ENCODE results near the gene ENOX1. TPM values are rescaled to one million over a fixed set of nuclear protein-coding genes. Genes with fewer than 3 reads are reported as not detected.

The ENOX1 gene
- total RNA-seq, 2 donors from 2014 or later, result 0.78 to 4.3 TPM

DNA sequence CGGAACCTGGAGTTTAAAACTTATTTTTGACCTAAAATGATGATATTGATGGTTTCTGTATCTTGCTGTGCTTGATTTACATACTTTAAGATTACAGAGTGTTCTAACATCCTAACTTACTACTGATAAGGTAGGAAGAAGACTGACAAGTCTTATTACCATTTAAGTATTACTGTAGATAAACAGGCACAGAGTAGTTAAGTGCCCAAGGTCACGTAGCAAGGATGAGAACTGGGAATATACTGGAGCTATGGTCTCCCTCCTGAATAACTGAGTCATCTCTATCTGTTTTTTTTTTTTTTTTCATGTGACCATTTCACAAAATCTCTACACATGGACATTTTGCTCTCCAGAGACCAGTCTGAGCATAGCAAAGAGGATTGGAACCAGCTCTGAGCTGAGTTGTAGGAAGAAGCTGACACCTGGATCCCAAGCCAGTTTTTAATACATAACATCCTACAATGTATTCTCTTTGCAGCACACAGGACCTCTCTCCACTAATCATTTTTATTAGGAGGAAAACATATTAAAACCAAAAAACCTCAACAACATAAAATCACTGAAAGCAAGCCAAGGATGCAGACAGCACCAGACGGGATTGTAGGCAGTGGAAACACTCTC, 589.9 kb downstream of the ENOX1 start:
- Histone ChIP-seq H3K4me1 (no peaks in the 10 kb centered on the region), H3K27me3 (no peaks in the 10 kb centered on the region), H3K9me3 (no peaks in the 10 kb centered on the region), H3K27ac (no peak overlapping the region), H3K36me3 (replicated peaks in 1 of 2; ENCODE audit: insufficient read depth in 1 of 2, low read depth in 2 of 2) (no peaks in the 10 kb centered on the region), H3K4me3 (no peak overlapping the region)
- intact Hi-C loops (cut with DNase I), result no loop called here
- DNase-seq, result no peak
- ATAC-seq, result no peak
- TF ChIP-seq POLR2A (IDR thresholded peaks at IDR 0.05), result no peak
- WGBS, 2 donors, result 76 to 77% methylated on average over 3 of the region's 3 CpGs

DNA sequence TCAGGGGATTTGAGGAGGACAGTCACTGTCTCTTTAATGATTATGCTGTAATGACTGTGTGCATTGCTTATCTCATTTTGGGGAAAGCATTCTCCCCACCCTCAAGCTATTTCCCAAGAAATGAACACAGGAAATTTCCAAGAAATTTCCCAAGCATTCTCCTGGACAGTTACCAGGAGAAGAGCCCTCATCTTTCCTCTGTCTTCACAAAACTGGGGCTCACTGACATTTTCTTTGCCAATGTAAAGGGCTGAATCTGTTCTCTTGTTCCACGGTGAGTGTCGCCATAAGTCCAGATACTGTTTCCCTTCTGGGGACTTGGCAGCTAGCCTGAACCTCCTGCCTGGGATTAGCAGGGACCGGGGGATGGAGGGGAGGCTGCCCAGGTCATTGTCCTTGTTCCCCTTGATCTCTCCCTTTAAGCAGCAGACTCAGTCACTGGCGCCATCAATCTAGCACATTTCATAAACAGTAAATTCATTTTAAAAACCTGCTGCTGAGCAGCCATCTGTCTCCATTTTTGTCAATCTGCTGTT, 590.6 kb downstream of the ENOX1 start:
- peak in 2 of 4 donors; percentile 5 to 23 for DNase-seq
- WGBS, 2 donors, result 49 to 61% methylated on average over 4 of the region's 4 CpGs
- H3K27me3 ChIP-seq, result no peaks in the 10 kb centered on the region
- no peak overlapping the region for H3K27ac ChIP-seq
- H3K4me1 ChIP-seq, result no peaks in the 10 kb centered on the region
- intact Hi-C loops (cut with DNase I), result no loop called here
- H3K4me3 ChIP-seq, result no peak overlapping the region
- H3K36me3 ChIP-seq (replicated peaks in 1 of 2; ENCODE audit: insufficient read depth in 1 of 2, low read depth in 2 of 2), result no peaks in the 10 kb centered on the region
- no peak for TF ChIP-seq POLR2A (IDR thresholded peaks at IDR 0.05)
- TF ChIP-seq, protein P1, sequence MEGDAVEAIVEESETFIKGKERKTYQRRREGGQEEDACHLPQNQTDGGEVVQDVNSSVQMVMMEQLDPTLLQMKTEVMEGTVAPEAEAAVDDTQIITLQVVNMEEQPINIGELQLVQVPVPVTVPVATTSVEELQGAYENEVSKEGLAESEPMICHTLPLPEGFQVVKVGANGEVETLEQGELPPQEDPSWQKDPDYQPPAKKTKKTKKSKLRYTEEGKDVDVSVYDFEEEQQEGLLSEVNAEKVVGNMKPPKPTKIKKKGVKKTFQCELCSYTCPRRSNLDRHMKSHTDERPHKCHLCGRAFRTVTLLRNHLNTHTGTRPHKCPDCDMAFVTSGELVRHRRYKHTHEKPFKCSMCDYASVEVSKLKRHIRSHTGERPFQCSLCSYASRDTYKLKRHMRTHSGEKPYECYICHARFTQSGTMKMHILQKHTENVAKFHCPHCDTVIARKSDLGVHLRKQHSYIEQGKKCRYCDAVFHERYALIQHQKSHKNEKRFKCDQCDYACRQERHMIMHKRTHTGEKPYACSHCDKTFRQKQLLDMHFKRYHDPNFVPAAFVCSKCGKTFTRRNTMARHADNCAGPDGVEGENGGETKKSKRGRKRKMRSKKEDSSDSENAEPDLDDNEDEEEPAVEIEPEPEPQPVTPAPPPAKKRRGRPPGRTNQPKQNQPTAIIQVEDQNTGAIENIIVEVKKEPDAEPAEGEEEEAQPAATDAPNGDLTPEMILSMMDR (IDR thresholded peaks at IDR 0.05), result peak in 1 of 7 experiments; percentile 3
- H3K9me3 ChIP-seq, result no peaks in the 10 kb centered on the region
- ATAC-seq, result no peak

DNA sequence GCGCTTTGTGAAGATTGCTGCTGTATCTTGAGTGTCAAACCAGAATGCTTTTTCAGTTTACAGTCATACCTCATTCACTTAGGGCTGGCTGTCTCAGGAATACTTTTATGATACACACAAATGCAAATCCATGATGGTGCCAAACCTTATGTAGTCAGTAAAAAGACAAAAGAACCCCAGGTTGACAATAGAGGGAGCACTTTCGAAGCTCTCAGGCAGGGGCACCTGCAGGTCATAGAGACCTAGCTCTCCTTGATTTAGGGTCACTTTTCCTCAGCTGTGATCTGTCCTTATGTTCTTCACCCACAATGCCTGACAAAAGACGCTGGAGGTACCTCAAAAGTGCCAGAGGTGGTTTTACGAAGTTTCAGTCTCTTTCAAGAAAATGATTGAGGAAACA, 591.2 kb downstream of the ENOX1 start:
- 72 to 80% methylated on average over 4 of the region's 4 CpGs for WGBS, 2 donors
- H3K36me3 ChIP-seq (replicated peaks in 1 of 2; ENCODE audit: insufficient read depth in 1 of 2, low read depth in 2 of 2), result no peaks in the 10 kb centered on the region
- no peak for ATAC-seq
- DNase-seq, result no peak
- no peaks in the 10 kb centered on the region for H3K9me3 ChIP-seq
- TF ChIP-seq, protein P1 (IDR thresholded peaks at IDR 0.05), result no peak
- TF ChIP-seq POLR2A (IDR thresholded peaks at IDR 0.05), result no peak
- H3K27ac ChIP-seq, result no peak overlapping the region
- intact Hi-C loops (cut with DNase I), result no loop called here
- no peaks in the 10 kb centered on the region for H3K27me3 ChIP-seq
- no peak overlapping the region for H3K4me3 ChIP-seq
- H3K4me1 ChIP-seq, result no peaks in the 10 kb centered on the region

DNA sequence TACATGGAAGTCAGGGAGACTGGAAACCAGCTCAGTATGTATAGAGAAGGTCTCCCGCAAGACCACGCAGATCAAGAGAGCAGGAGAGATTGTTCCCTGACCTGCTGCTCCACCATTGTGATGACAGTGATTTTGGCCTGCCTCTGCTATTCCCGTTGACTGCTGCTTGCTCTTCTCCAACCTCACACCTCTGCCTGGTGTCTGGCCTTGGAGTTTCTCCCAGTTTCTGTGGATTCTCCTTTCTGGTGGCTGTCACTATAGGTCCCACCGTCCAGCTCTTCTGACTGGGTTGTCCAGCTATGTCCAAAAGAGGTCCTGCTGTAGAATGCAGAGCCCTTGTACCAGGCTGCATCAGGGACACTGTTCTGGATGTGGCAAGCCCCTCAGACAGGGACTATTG, 591.7 kb downstream of the ENOX1 start:
- H3K36me3 ChIP-seq (replicated peaks in 1 of 2; ENCODE audit: insufficient read depth in 1 of 2, low read depth in 2 of 2), result no peaks in the 10 kb centered on the region
- ATAC-seq (no peak), DNase-seq (no peak)
- no peak overlapping the region for H3K4me3 ChIP-seq
- H3K9me3 ChIP-seq, result no peaks in the 10 kb centered on the region
- no peak overlapping the region for H3K27ac ChIP-seq
- no peaks in the 10 kb centered on the region for H3K4me1 ChIP-seq
- TF ChIP-seq, protein P1 (IDR thresholded peaks at IDR 0.05), result no peak
- no peak for TF ChIP-seq POLR2A (IDR thresholded peaks at IDR 0.05)
- intact Hi-C loops (cut with DNase I), result no loop called here
- WGBS, 2 donors, result 66 to 81% methylated on average over 4 of the region's 4 CpGs
- no peaks in the 10 kb centered on the region for H3K27me3 ChIP-seq

DNA sequence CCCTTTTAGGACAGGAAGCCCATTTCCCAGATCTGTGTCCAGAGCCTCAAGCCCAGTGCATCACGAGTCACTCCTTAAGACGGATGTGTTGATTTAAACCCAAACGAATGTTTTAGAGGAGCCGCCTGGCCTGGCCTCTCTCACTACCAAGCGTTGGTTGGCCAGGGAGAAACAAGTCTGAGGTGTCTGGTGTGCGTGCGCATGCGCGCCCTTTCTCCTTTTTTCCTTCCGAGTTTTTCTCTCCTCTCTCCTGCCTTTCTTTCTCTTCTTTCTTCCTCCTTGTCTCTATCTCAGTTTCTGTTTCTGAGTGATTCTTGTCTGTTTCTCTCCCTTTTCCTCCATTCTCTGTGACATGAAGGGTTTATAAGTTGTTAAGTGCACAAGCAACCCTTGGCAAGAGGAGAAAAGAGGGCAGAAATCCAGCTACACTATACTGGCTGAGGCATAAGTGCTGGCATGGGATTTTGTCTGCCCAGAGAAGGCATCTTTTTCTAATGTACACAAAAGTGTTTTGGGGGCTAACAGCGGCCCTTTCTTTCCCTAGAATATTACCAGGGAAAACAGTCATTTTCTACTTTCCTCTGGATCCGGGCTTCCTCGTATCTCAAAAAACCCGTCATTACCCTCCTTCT, 592.9 kb downstream of the ENOX1 start:
- no peak for TF ChIP-seq POLR2A (IDR thresholded peaks at IDR 0.05)
- TF ChIP-seq, protein P1 (IDR thresholded peaks at IDR 0.05), result no peak
- no peaks in the 10 kb centered on the region for H3K27me3 ChIP-seq
- no peak overlapping the region for H3K4me3 ChIP-seq
- intact Hi-C loops (cut with DNase I), result no loop called here
- no peak for DNase-seq
- no peak for ATAC-seq
- WGBS, 2 donors, result 83 to 85% methylated on average over 14 of the region's 14 CpGs
- H3K27ac ChIP-seq, result no peak overlapping the region
- no peaks in the 10 kb centered on the region for H3K9me3 ChIP-seq
- H3K4me1 ChIP-seq, result no peaks in the 10 kb centered on the region
- H3K36me3 ChIP-seq (replicated peaks in 1 of 2; ENCODE audit: insufficient read depth in 1 of 2, low read depth in 2 of 2), result no peaks in the 10 kb centered on the region
